Panc1 (cell line): ENCODE measurements around the gene TMIGD1. TPM values are rescaled to one million over a fixed set of nuclear protein-coding genes. Genes with fewer than 3 reads are reported as not detected.

Experiments used
- ATAC-seq: fragments of 200-7000 bp; cut with Tn5 transposase; 2 replicates; pipeline ENCODE4 v1.9.1; 2020; ENCODE audit warnings: mild to moderate bottlenecking, moderate library complexity
- BruUV-seq: library from RNA; stranded (reverse); fragments of 400-500 nt; replicated peaks from 2 replicates; lab custom pipeline; 2021; lab: Mats Ljungman, UMichigan
- CTCF ChIA-PET: fragments of 300-600 bp; sonication (Branson Sonifier 250); formaldehyde crosslinking; loops from one replicate; lab custom pipeline; 2022; ENCODE audit warnings: antibody characterized with exemption; lab: Charles Lee
- POLR2A ChIA-PET: fragments of 300-600 bp; sonication (Branson Sonifier 250); formaldehyde crosslinking; loops from one replicate; lab custom pipeline; 2022; ENCODE audit warnings: antibody characterized with exemption; lab: Charles Lee
- DNase-seq: peaks from one replicate; pipeline ENCODE4 v3.0.0-alpha.2; 2010; ENCODE audit warnings: low read depth, low spot score
- H3K27ac ChIP-seq: 2 replicates; pipeline ENCODE4 v1.5.1; 2011; ENCODE audit warnings: mild to moderate bottlenecking, low read length, inconsistent platforms
- H3K27me3 ChIP-seq: fragments of 200-500 bp; sonication (Bioruptor generic); 2 replicates; pipeline ENCODE4 v1.6.0; 2014; ENCODE audit warnings: low read length, inconsistent platforms; ENCODE audit not compliant: control insufficient read depth, insufficient read depth
- H3K36me3 ChIP-seq: fragments of 200-500 bp; sonication (Bioruptor generic); 2 replicates; pipeline ENCODE4 v1.5.1; 2014; ENCODE audit warnings: inconsistent platforms, mild to moderate bottlenecking, low read length, moderate library complexity; ENCODE audit not compliant: control insufficient read depth, insufficient read depth
- H3K4me1 ChIP-seq: 2 replicates; pipeline ENCODE4 v1.5.1; 2011; ENCODE audit warnings: inconsistent platforms, mild to moderate bottlenecking, low read length, moderate library complexity; ENCODE audit not compliant: control insufficient read depth, insufficient read depth
- H3K4me3 ChIP-seq, 2 experiments: 2 replicates each; pipeline ENCODE4 v1.5.1; 2011 to 2012; ENCODE audit warnings: low read depth in 2 of 2, low read length in 2 of 2, mild to moderate bottlenecking in 2 of 2, inconsistent platforms in 1 of 2, moderate library complexity in 1 of 2
- H3K9me3 ChIP-seq: fragments of 200-500 bp; sonication (Bioruptor generic); 2 replicates; pipeline ENCODE4 v1.5.1; 2014; ENCODE audit warnings: low read depth, mild to moderate bottlenecking, inconsistent platforms, low read length, moderate library complexity; ENCODE audit not compliant: control insufficient read depth, insufficient read depth
- CTCF ChIP-seq: fragments of 450-650 bp; IDR thresholded peaks from 2 replicates; pipeline ENCODE4 v1.5.1; 2017; ENCODE audit warnings: mild to moderate bottlenecking
- POLR2AphosphoS5 ChIP-seq: IDR thresholded peaks from 2 replicates; pipeline ENCODE4 v1.6.1; 2012; ENCODE audit warnings: mild to moderate bottlenecking, low read depth, low read length, moderate library complexity
- REST ChIP-seq, 2 experiments: IDR thresholded peaks; 2 replicates each; pipeline ENCODE4 v1.6.1; 2011 to 2012; ENCODE audit warnings: low read depth in 2 of 2, control low read depth in 1 of 2, low read length in 1 of 2, mild to moderate bottlenecking in 1 of 2, moderate library complexity in 1 of 2; ENCODE audit not compliant: insufficient read depth in 1 of 2
- SIN3A ChIP-seq: IDR thresholded peaks from 2 replicates; pipeline ENCODE4 v1.6.1; 2012; ENCODE audit warnings: low read depth, mild to moderate bottlenecking, low read length, moderate library complexity, borderline replicate concordance; ENCODE audit not compliant: insufficient read depth
- TCF7L2 ChIP-seq: IDR thresholded peaks from 2 replicates; pipeline ENCODE4 v1.6.1; 2011; ENCODE audit warnings: mild to moderate bottlenecking, low read depth, low read length, inconsistent platforms
- in situ Hi-C: cut with HindIII; loops from 2 replicates; pipeline ENCODE4 v1.10.0; 2016; ENCODE audit warnings: low sequenced_read_pairs, low pct_unique_long_range_greater_than_20kb
- intact Hi-C: fragments of 100-400 bp; cut with micrococcal nuclease; formaldehyde crosslinking; loops from one replicate; pipeline ENCODE4 v1.10.0; 2022; ENCODE audit not compliant: unreplicated experiment
- total RNA-seq: library from RNA; stranded (reverse); gene quantifications from one replicate; pipeline ENCODE4 v1.2.1, GENCODE V29; 2021; ENCODE audit not compliant: unreplicated experiment

The TMIGD1 gene
- total RNA-seq, 1 experiment from 2014 or later = not detected

GRCh38 chr17:30357476-30357875, 23.6 kb upstream of the TMIGD1 start:
- Histone ChIP-seq H3K4me1 (no peaks in the 10 kb centered on the region), H3K36me3 (no peaks in the 10 kb centered on the region), H3K27ac (no peak overlapping the region), H3K27me3 (no peaks in the 10 kb centered on the region), H3K9me3 (no peaks in the 10 kb centered on the region), H3K4me3 (no peak overlapping the region)
- ChIA-PET CTCF (no interaction called here), POLR2A (interaction anchor here (0.6 kb wide), 1 partner anchor 41 kb away, joined by 6 read pairs; no protein-coding TSS in a partner anchor)
- in situ Hi-C loops (no loop called here), intact Hi-C loops (no loop called here)
- TF ChIP-seq TCF7L2 (no peak), POLR2AphosphoS5 (no peak), REST (IDR thresholded peaks at IDR 0.05; ENCODE audit: insufficient read depth in 1 of 2, low read depth in 2 of 2, low read length in 1 of 2) (no peak), CTCF (no peak), SIN3A (no peak)
- BruUV-seq = no TSS peak
- DNase-seq (no peak), ATAC-seq (no peak)

GRCh38 chr17:30354701-30355100, 20.8 kb upstream of the TMIGD1 start:
- Histone ChIP-seq H3K36me3 (no peaks in the 10 kb centered on the region), H3K4me1 (no peaks in the 10 kb centered on the region), H3K27ac (no peak overlapping the region), H3K9me3 (no peaks in the 10 kb centered on the region), H3K4me3 (no peak overlapping the region), H3K27me3 (no peaks in the 10 kb centered on the region)
- CTCF ChIA-PET = interaction anchor here (0.5 kb wide), 1 partner anchor 328 kb away, joined by 3 read pairs; no protein-coding TSS in a partner anchor
- TF ChIP-seq TCF7L2 (no peak), SIN3A (no peak), POLR2AphosphoS5 (no peak), REST (IDR thresholded peaks at IDR 0.05; ENCODE audit: insufficient read depth in 1 of 2, low read depth in 2 of 2, low read length in 1 of 2) (no peak), CTCF (no peak)
- no TSS peak for BruUV-seq
- in situ Hi-C loops (no loop called here), intact Hi-C loops (no loop called here)
- DNase-seq (no peak), ATAC-seq (no peak)
- POLR2A ChIA-PET = interaction anchor here (0.6 kb wide), 1 partner anchor 30 kb away, joined by 3 read pairs; no protein-coding TSS in a partner anchor
